ENCODE data around the gene C20orf96.

Gene C20orf96

GRCh38 chr20:316316-317068, 25.9 kb upstream of the C20orf96 start:
- Histone ChIP-seq H3K4me3 (ENCODE audit: low read length, poor library complexity, severe bottlenecking) (no peak overlapping the region), H4K20me1 (ENCODE audit: insufficient read depth, low read length, poor library complexity, severe bottlenecking) (no peaks in the 10 kb centered on the region), H3K9me2 (replicated peaks; ENCODE audit: low read depth, low read length) (no peaks in the 10 kb centered on the region), H3K9ac (ENCODE audit: low read depth, low read length, poor library complexity, severe bottlenecking) (no peak overlapping the region), H3K79me2 (ENCODE audit: insufficient read depth, low read length) (no peaks in the 10 kb centered on the region), H2AFZ (ENCODE audit: low read length) (no peak overlapping the region), H3K4me2 (ENCODE audit: low read depth, low read length, poor library complexity, severe bottlenecking) (no peak overlapping the region), H3K27me3 (ENCODE audit: insufficient read depth, low read length, poor library complexity, severe bottlenecking) (no peaks in the 10 kb centered on the region), H3K9me3 (ENCODE audit: insufficient read depth, low read depth, low read length) (no peaks in the 10 kb centered on the region), H3F3A (ENCODE audit: low read depth) (no peaks in the 10 kb centered on the region), H3K4me1 (ENCODE audit: insufficient read depth, low read length, poor library complexity, severe bottlenecking) (peaks cover 5% of the 10 kb centered on the region), H3K36me3 (ENCODE audit: insufficient read depth, low read length) (no peaks in the 10 kb centered on the region)
- no peak for TF ChIP-seq CTCF (conservative IDR thresholded peaks at IDR 0.05; ENCODE audit: low read length)
- no peak for TF ChIP-seq EZH2phosphoT487 (IDR thresholded peaks at IDR 0.05; ENCODE audit: borderline replicate concordance)

- TF ChIP-seq EZH2phosphoT487 (IDR thresholded peaks at IDR 0.05; ENCODE audit: borderline replicate concordance) (no peak), CTCF (conservative IDR thresholded peaks at IDR 0.05; ENCODE audit: low read length) (no peak)
- 0 out of 2 replicates have a peak, but pooled peaks cover 3% of the 10 kb centered on the region for H3F3A ChIP-seq (ENCODE audit: low read depth)
- no peak overlapping the region for H3K4me2 ChIP-seq (ENCODE audit: low read depth, low read length, poor library complexity, severe bottlenecking)
- no peak overlapping the region for H3K9ac ChIP-seq (ENCODE audit: low read depth, low read length, poor library complexity, severe bottlenecking)
- no peaks in the 10 kb centered on the region for H3K79me2 ChIP-seq (ENCODE audit: insufficient read depth, low read length)
- H3K4me1 ChIP-seq (ENCODE audit: insufficient read depth, low read length, poor library complexity, severe bottlenecking), result peaks cover 22% of the 10 kb centered on the region
- H3K9me2 ChIP-seq (replicated peaks; ENCODE audit: low read depth, low read length), result no peaks in the 10 kb centered on the region
- no peak overlapping the region for H3K4me3 ChIP-seq (ENCODE audit: low read length, poor library complexity, severe bottlenecking)
- no peak overlapping the region for H2AFZ ChIP-seq (ENCODE audit: low read length)
- H3K27me3 ChIP-seq (ENCODE audit: insufficient read depth, low read length, poor library complexity, severe bottlenecking), result no peaks in the 10 kb centered on the region
- no peaks in the 10 kb centered on the region for H4K20me1 ChIP-seq (ENCODE audit: insufficient read depth, low read length, poor library complexity, severe bottlenecking)
- no peaks in the 10 kb centered on the region for H3K36me3 ChIP-seq (ENCODE audit: insufficient read depth, low read length)
- no peaks in the 10 kb centered on the region for H3K9me3 ChIP-seq (ENCODE audit: insufficient read depth, low read depth, low read length)
Measured at GRCh38 chr20:313948-314347, 23.4 kb upstream of the C20orf96 start.

GRCh38 chr20:313402-313801, 22.9 kb upstream of the C20orf96 start:
- H3F3A ChIP-seq (ENCODE audit: low read depth), result 0 out of 2 replicates have a peak, but pooled peaks cover 3% of the 10 kb centered on the region
- H4K20me1 ChIP-seq (ENCODE audit: insufficient read depth, low read length, poor library complexity, severe bottlenecking), result no peaks in the 10 kb centered on the region
- no peaks in the 10 kb centered on the region for H3K9me2 ChIP-seq (replicated peaks; ENCODE audit: low read depth, low read length)
- H3K4me1 ChIP-seq (ENCODE audit: insufficient read depth, low read length, poor library complexity, severe bottlenecking), result peaks cover 23% of the 10 kb centered on the region
- H3K79me2 ChIP-seq (ENCODE audit: insufficient read depth, low read length), result no peaks in the 10 kb centered on the region
- H3K9ac ChIP-seq (ENCODE audit: low read depth, low read length, poor library complexity, severe bottlenecking), result no peak overlapping the region
- no peak overlapping the region for H3K4me2 ChIP-seq (ENCODE audit: low read depth, low read length, poor library complexity, severe bottlenecking)
- H3K36me3 ChIP-seq (ENCODE audit: insufficient read depth, low read length), result no peaks in the 10 kb centered on the region
- no peaks in the 10 kb centered on the region for H3K9me3 ChIP-seq (ENCODE audit: insufficient read depth, low read depth, low read length)
- H3K4me3 ChIP-seq (ENCODE audit: low read length, poor library complexity, severe bottlenecking), result no peak overlapping the region
- no peak for TF ChIP-seq EZH2phosphoT487 (IDR thresholded peaks at IDR 0.05; ENCODE audit: borderline replicate concordance)
- TF ChIP-seq CTCF (conservative IDR thresholded peaks at IDR 0.05; ENCODE audit: low read length), result no peak
- no peaks in the 10 kb centered on the region for H3K27me3 ChIP-seq (ENCODE audit: insufficient read depth, low read length, poor library complexity, severe bottlenecking)
- H2AFZ ChIP-seq (ENCODE audit: low read length), result no peak overlapping the region
